AG09319 (cell line): ENCODE data around the gene LAMTOR5.

Experiments
- DNase-seq: peaks from one replicate; pipeline ENCODE4 v3.0.0-alpha.2; 2010; ENCODE audit warnings: low read depth; ENCODE audit errors: extremely low read depth
- TF ChIP-seq, protein P1 (sequence below): IDR thresholded peaks from 2 replicates; pipeline ENCODE4 v1.5.1; 2011; ENCODE audit warnings: low read depth, mild to moderate bottlenecking, inconsistent platforms, low read length, moderate library complexity

Gene LAMTOR5

DNA sequence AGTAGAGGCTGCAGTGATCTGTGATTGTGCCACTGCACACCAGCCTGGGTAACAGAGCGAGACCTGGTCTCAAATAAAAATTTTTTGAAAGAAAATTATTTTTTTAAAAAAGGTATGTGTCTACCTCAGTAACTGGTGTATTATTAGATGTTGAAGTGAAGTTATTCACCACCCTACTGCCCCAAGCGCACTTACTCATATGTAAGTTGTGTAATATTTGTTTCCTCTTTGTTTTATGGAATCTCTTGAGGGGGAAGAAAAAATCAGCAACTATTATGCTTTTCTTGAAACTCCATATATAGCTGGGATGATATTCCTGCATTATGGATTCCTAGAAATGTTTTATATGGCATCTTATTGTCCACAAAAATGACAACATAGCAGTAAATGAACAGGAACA is 47.1 kb downstream of the LAMTOR5 start:
- DNase-seq = no peak
- TF ChIP-seq, protein P1, sequence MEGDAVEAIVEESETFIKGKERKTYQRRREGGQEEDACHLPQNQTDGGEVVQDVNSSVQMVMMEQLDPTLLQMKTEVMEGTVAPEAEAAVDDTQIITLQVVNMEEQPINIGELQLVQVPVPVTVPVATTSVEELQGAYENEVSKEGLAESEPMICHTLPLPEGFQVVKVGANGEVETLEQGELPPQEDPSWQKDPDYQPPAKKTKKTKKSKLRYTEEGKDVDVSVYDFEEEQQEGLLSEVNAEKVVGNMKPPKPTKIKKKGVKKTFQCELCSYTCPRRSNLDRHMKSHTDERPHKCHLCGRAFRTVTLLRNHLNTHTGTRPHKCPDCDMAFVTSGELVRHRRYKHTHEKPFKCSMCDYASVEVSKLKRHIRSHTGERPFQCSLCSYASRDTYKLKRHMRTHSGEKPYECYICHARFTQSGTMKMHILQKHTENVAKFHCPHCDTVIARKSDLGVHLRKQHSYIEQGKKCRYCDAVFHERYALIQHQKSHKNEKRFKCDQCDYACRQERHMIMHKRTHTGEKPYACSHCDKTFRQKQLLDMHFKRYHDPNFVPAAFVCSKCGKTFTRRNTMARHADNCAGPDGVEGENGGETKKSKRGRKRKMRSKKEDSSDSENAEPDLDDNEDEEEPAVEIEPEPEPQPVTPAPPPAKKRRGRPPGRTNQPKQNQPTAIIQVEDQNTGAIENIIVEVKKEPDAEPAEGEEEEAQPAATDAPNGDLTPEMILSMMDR = no peak

DNA sequence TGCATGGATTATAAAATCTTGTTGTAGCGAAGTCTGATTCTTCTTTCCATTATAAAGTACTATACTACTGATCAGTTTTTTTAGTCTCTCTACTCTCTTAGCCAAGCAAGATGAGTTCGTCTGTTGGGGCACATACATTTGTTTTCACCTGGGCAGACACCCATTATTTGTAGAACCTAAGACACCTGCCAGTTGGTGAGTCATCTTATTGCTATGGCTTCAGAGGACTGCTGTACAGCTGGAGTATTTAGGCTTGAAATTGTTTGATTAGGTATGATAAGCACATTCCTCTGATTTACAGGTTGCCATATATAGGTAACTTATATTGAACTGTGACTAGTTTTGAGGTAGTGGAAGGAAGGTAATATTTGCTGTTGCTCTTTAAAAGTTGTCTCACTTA is 51.1 kb downstream of the LAMTOR5 start:
- TF ChIP-seq, protein P1 = no peak
- no peak for DNase-seq

DNA sequence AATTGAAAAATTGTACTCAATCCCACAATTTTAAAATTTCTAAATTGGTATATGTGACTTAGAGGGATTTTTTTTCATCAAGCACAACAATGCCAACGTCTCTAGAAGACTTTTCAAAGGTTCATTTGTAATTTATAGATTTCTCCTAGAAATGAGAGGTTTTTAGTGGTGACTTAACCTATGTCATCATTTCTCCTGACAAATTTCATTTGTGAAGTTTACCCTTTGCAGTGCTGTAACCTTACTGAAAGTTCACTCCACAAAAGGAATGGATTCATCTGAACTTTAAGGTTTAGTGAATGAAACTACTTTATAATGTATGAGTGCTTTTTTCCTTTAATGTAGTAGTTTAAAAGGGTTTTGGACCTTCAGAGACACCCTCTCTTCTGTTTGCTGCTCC is 52.2 kb downstream of the LAMTOR5 start:
- TF ChIP-seq, protein P1 = no peak
- DNase-seq = no peak
